Osteoblast (primary cell): ENCODE measurements around the gene GPN1. TPM values are rescaled to one million over a fixed set of nuclear protein-coding genes. Genes with fewer than 3 reads are reported as not detected.

Source experiments
- DNase-seq: peaks from one replicate; pipeline ENCODE4 v3.0.0; 2011; ENCODE audit warnings: low spot score, mixed read lengths; ENCODE audit not compliant: insufficient read length; ENCODE audit errors: missing footprints
- H2AFZ ChIP-seq: 2 replicates; pipeline ENCODE4 v1.6.0; 2011; ENCODE audit warnings: mild to moderate bottlenecking, low read length
- H3K27ac ChIP-seq: 2 replicates; pipeline ENCODE4 v1.5.1; 2011; ENCODE audit warnings: mild to moderate bottlenecking, low read depth, low read length, moderate library complexity
- H3K27me3 ChIP-seq: 2 replicates; pipeline ENCODE4 v1.6.0; 2012; ENCODE audit warnings: mild to moderate bottlenecking, control low read depth, inconsistent platforms, low read length, moderate library complexity; ENCODE audit not compliant: insufficient read depth
- H3K36me3 ChIP-seq: 2 replicates; pipeline ENCODE4 v1.5.1; 2011; ENCODE audit warnings: mild to moderate bottlenecking, low read length, control low read depth, moderate library complexity; ENCODE audit not compliant: insufficient read depth
- H3K4me1 ChIP-seq: 2 replicates; pipeline ENCODE4 v1.5.1; 2011; ENCODE audit warnings: mild to moderate bottlenecking, low read length, control low read depth, moderate library complexity; ENCODE audit not compliant: insufficient read depth
- H3K4me2 ChIP-seq: 2 replicates; pipeline ENCODE4 v1.6.0; 2011; ENCODE audit warnings: mild to moderate bottlenecking, low read length; ENCODE audit not compliant: insufficient read depth
- H3K4me3 ChIP-seq: fragments of 200-600 bp; sonication (generic); 3 replicates; pipeline ENCODE4 v1.5.1; 2012; ENCODE audit warnings: mild to moderate bottlenecking, low read length, inconsistent platforms; ENCODE audit not compliant: insufficient read depth
- H3K79me2 ChIP-seq: 2 replicates; pipeline ENCODE4 v1.6.0; 2012; ENCODE audit warnings: mild to moderate bottlenecking, low read length, control low read depth, inconsistent platforms; ENCODE audit not compliant: insufficient read depth
- H3K9me3 ChIP-seq: 2 replicates; pipeline ENCODE4 v1.5.1; 2011; ENCODE audit warnings: low read depth, low read length, control low read depth
- H4K20me1 ChIP-seq: 2 replicates; pipeline ENCODE4 v1.6.0; 2012; ENCODE audit warnings: mild to moderate bottlenecking, low read length, control low read depth; ENCODE audit not compliant: insufficient read depth
- CTCF ChIP-seq: IDR thresholded peaks from 2 replicates; pipeline ENCODE4 v1.5.1; 2011; ENCODE audit warnings: mild to moderate bottlenecking, low read depth, low read length, moderate library complexity; ENCODE audit errors: extremely low read depth
- total RNA-seq: library from RNA; depleted of rRNA; stranded (reverse); fragments of >200 nt; gene quantifications from 2 replicates; pipeline ENCODE4 v1.2.3, GENCODE V29; 2012

Gene GPN1
- total RNA-seq, 1 donor = 27.5 TPM

GRCh38 chr2:27647289-27647688, 18.4 kb downstream of the GPN1 start:
- no peaks in the 10 kb centered on the region for H3K9me3 ChIP-seq
- no peaks in the 10 kb centered on the region for H4K20me1 ChIP-seq
- H3K4me3 ChIP-seq = no peak overlapping the region
- H3K27ac ChIP-seq = peak overlapping the region; percentile 18
- no peak for DNase-seq
- peaks cover 6% of the 10 kb centered on the region for H3K4me1 ChIP-seq
- peaks cover 77% of the 10 kb centered on the region for H3K36me3 ChIP-seq
- no peak overlapping the region for H3K4me2 ChIP-seq
- H2AFZ ChIP-seq = no peak overlapping the region
- no peaks in the 10 kb centered on the region for H3K79me2 ChIP-seq
- H3K27me3 ChIP-seq = no peaks in the 10 kb centered on the region
- no peak for TF ChIP-seq CTCF

- H3K9me3 ChIP-seq = no peaks in the 10 kb centered on the region
- peak overlapping the region; percentile 8 for H3K27ac ChIP-seq
- H3K36me3 ChIP-seq = peaks cover 78% of the 10 kb centered on the region
- H3K79me2 ChIP-seq = no peaks in the 10 kb centered on the region
- H3K4me3 ChIP-seq = no peak overlapping the region
- H3K4me1 ChIP-seq = peaks cover 6% of the 10 kb centered on the region
- H4K20me1 ChIP-seq = no peaks in the 10 kb centered on the region
- no peak overlapping the region for H2AFZ ChIP-seq
- TF ChIP-seq CTCF = no peak
- H3K27me3 ChIP-seq = no peaks in the 10 kb centered on the region
- no peak overlapping the region for H3K4me2 ChIP-seq
- no peak for DNase-seq
These were observed 18.9 kb downstream of the GPN1 start for GRCh38 chr2:27647737-27648136.

DNA sequence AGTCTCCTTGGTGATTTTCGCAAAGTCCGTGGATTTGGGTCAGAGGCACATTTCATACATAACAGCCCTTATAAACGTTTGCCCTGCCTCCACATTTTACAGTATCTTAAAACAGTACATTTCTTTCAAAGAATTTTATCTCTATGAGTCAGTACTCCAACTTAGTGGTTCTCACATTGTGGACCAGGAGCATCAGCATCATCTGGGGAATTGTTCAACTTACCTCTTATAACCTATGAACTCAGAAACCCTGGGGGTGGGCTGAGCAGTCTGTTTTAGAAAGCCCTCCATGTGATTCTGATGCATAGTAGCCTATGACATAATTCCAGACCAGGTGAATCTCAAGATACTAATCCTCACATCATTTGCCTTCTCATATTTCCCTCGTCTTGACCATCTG, 22.2 kb downstream of the GPN1 start:
- H3K27me3 ChIP-seq = no peaks in the 10 kb centered on the region
- TF ChIP-seq CTCF = no peak
- H4K20me1 ChIP-seq = no peaks in the 10 kb centered on the region
- peaks cover 77% of the 10 kb centered on the region for H3K36me3 ChIP-seq
- H3K79me2 ChIP-seq = no peaks in the 10 kb centered on the region
- peak overlapping the region; percentile 13 for H3K27ac ChIP-seq
- no peak overlapping the region for H3K4me2 ChIP-seq
- H3K4me3 ChIP-seq = no peak overlapping the region
- no peak for DNase-seq
- H3K4me1 ChIP-seq = peaks cover 17% of the 10 kb centered on the region
- H2AFZ ChIP-seq = no peak overlapping the region
- H3K9me3 ChIP-seq = no peaks in the 10 kb centered on the region

DNA sequence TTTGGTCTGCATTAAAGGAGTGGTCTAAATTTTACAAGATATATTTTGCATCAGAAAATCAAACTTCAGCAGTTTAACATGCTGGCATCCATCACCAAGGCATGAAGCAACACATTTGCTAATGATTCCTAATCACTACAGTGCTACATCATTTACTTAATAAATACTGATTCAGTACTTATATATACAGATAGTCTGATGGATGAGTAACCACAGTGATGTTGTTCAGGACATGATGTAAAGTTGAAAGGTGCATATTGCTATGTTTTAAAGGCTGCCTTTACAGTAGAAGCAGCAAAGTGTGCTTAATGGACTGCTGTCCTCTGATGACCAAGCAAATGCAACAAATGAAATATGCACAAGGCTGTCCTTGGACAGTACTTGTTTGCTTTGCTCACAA, 23.5 kb downstream of the GPN1 start:
- no peak for TF ChIP-seq CTCF
- peaks cover 78% of the 10 kb centered on the region for H3K36me3 ChIP-seq

More for the DNA sequence above, 23.5 kb downstream of the GPN1 start:
- Histone ChIP-seq H3K27me3 (no peaks in the 10 kb centered on the region), H3K4me2 (no peak overlapping the region), H3K4me1 (peaks cover 15% of the 10 kb centered on the region), H3K79me2 (no peaks in the 10 kb centered on the region), H4K20me1 (no peaks in the 10 kb centered on the region), H3K27ac (no peak overlapping the region), H2AFZ (no peak overlapping the region), H3K9me3 (no peaks in the 10 kb centered on the region), H3K4me3 (no peak overlapping the region)
- no peak for DNase-seq
